Testis (tissue), 2 donors: ENCODE data around the gene ACAD11.

ENCODE experiments used
- POLR2A ChIP-seq: fragments of 450-650 bp; IDR thresholded peaks from one replicate; pipeline ENCODE4 v1.6.1; 2017; ENCODE audit warnings: antibody characterized with exemption, mild to moderate bottlenecking, moderate library complexity
- TF ChIP-seq, protein P1 (sequence below), 3 experiments: fragments of 450-650 bp in 2 of 3; fragments of 200-600 bp in 1 of 3; sonication (generic) in 1 of 3; IDR thresholded peaks; one replicate each; pipeline ENCODE4 v1.5.1; 2016 to 2019; ENCODE audit warnings: antibody characterized with exemption in 3 of 3, mild to moderate bottlenecking in 2 of 3, moderate library complexity in 1 of 3

DNA sequence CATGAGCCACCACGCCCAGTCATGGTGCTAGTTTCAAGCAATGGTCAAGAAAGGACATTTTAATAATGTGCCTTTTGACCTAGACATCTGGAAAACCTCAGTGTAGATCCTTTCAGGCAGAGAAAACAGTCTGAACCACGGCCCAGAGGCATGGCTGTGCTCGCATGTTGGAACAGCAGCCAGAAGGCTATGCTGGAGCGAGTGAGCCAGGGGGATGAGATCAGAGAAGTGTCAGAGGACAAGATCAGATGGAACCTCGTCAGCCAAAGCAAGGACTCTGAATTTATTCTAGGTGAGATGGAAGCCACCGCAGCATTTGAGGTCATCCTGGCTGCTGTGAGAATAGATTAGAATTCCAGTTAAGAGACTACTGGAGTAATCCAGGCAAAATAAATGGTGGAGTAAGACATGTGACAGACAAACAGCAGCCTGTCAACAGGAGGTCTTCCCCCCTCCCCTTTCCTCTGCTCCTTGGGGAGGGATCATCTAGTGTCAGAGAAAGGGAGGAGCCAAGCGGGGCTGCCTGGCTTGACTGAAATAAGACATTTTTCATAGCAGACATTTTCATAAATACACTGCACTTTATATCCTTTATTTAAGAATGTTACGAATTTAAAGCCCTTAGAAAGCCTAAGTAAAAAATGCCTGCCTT lies 103.0 kb downstream of the ACAD11 start:
- TF ChIP-seq, protein P1, sequence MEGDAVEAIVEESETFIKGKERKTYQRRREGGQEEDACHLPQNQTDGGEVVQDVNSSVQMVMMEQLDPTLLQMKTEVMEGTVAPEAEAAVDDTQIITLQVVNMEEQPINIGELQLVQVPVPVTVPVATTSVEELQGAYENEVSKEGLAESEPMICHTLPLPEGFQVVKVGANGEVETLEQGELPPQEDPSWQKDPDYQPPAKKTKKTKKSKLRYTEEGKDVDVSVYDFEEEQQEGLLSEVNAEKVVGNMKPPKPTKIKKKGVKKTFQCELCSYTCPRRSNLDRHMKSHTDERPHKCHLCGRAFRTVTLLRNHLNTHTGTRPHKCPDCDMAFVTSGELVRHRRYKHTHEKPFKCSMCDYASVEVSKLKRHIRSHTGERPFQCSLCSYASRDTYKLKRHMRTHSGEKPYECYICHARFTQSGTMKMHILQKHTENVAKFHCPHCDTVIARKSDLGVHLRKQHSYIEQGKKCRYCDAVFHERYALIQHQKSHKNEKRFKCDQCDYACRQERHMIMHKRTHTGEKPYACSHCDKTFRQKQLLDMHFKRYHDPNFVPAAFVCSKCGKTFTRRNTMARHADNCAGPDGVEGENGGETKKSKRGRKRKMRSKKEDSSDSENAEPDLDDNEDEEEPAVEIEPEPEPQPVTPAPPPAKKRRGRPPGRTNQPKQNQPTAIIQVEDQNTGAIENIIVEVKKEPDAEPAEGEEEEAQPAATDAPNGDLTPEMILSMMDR (IDR thresholded peaks at IDR 0.05): no peak
- TF ChIP-seq POLR2A: no peak
